HG03064 (cell line): ENCODE measurements around the gene ANKRD55.
"Not testable (repeated sequence)": the region's sequence is repeated elsewhere in the genome, so short reads cannot be mapped to it uniquely, and the experiment has no call there.

ENCODE experiments used
- ATAC-seq: cut with Tn5 transposase; IDR thresholded peaks from one replicate; pipeline ENCODE4 v1.9.1; 2021; ENCODE audit warnings: low read depth; ENCODE audit not compliant: unreplicated experiment

ANKRD55 gene

DNA sequence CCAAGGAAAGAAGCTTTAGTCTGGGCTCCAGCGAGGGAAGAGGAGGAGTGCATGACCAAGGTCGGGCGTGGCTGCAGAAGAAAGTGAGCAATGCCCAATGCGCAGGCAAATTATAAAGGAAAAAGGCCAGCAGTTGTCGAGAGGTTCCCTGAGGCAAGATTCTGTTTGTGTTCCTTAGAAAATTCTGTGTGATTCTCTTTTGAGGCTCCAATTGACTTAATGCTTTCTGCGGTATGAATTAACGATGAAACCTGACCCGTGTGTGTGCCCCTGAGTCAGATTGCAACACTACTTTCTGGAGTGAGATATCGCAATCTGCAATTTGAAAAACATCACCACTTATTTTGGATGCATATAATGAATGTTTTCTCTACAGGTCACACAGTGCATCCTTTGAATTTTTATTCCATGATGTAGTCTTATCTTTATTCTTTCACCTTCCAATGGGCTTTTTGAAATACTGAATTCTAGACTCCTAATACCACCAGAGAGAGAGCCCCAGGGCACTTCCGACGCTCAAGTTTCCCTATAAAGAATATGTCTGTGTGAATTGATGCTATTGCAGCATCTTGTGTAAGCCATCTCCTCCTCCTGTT lies 120.5 kb downstream of the ANKRD55 start:
- ATAC-seq = no peak

DNA sequence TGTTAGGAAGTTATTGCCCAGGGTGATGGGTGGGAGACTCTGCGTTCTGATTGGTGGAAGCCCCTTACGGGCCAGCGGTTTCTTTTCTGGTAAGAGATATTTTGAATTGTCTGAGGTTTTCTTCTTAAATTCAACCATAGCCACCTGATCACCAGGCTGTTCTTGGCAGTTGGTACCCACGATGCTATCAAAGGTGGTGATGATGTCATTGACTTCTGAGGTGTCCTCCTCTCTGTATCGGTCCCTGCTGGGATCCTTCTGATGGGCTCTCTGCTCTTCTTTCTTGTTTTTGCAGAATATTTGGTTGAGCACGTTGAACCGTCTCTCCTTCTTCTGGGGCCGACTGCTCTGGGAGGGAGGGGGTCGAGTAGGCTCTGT lies 121.7 kb downstream of the ANKRD55 start:
- no peak for ATAC-seq

DNA sequence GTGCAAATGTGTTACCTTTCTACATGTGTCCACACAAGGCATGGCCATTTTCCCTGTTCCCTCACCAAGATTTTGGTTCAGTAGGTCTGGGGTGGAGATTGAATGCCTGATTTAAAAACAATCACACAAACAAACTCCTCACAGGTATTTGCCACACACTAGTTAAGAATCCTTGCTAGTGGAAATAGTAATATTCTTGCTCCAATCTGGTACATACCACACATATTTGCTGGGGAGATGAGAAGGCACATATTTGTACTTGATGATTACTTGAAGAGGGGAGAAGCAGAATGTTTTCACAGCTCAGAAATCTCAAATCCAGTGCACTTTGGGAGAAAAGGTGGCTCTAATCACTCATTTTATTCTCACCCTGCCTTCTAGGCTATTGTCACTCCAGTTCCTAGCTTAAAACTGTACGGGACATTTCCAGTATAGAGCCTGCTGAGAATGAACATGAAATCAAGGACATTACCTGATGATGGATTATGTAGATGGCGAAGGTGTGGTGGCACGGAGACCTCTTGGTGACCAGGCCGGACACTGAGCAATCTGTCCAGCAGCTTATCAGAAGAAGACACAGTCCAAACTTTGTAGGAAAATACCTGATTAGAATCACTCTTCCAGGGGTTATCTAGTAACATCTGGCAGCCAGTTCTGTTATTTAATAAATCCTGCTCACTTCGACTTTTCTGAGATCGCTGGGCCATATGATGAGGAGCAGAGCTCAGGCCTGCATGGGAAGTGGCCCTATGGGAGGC lies 122.3 kb downstream of the ANKRD55 start:
- no peak for ATAC-seq

GRCh38 chr5:56108246-56108645 lies 124.9 kb downstream of the ANKRD55 start:
- ATAC-seq = no peak

GRCh38 chr5:56106837-56107236 lies 126.3 kb downstream of the ANKRD55 start:
- no peak for ATAC-seq

- ATAC-seq = no peak
Measured at GRCh38 chr5:56105511-56106291, 127.4 kb downstream of the ANKRD55 start.

GRCh38 chr5:56102889-56103288 lies 130.2 kb downstream of the ANKRD55 start:
- ATAC-seq = no peak

GRCh38 chr5:56102207-56102606 lies 130.9 kb downstream of the ANKRD55 start:
- ATAC-seq = not testable (repeated sequence)

DNA sequence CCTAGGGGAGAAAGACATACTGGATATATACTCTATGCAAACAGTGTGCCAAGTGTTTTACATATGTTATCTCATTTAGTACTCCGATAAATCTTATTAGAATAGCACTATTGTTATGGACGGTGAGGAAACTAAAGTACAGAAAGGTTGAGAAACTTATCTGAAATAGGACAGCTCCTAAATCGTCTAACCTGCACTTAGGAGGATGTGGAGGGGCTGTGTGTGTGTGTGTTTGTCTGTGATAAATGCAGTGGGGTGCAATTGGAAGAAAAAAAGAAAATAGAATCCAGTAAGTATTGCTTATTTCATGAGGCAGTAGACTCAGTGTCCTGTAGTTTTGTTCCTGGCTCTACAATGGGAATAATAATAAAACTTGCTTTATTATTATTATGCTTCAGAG lies 131.9 kb downstream of the ANKRD55 start:
- no peak for ATAC-seq

- no peak for ATAC-seq
Measured at GRCh38 chr5:56100439-56101176, 132.5 kb downstream of the ANKRD55 start.

DNA sequence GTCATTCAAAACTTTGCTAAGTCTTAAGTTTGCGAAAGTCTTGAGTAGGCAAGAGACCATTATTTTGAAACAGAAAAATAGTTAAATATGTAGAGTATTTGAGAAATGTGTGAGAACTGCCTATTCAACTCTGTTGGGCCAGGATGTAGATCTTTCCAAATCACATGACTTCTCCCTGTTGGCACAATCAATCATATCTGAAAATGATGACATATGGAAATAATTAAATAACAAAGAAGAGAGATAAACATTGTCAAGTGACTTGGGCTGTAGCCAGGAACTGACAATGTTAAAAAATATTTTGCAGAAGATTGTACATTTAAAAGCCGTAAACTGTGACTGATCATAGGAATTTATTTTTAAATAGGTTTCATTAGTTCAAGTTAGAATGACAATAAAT lies 133.8 kb downstream of the ANKRD55 start:
- ATAC-seq = no peak

DNA sequence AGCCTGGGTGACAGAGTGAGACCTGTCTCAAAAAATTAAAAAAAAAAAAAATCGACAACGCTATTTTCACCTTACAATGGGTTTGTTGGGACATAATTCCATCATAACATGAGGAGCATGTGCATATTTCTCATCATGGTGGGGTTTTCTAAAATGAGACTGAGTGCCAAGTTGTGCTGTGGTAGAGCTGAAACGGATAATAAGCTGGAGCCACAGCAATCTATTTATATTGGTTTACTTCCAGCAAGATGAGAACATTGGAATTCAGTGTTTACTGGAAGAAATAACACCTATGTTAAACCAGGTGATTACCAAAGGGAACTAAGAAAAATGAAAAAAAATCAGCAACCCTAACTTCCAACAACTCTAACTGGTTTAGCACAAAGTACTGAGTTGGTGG lies 136.1 kb downstream of the ANKRD55 start:
- ATAC-seq = no peak

GRCh38 chr5:56095579-56096102 lies 137.5 kb downstream of the ANKRD55 start:
- ATAC-seq = peak; percentile 77

- ATAC-seq = peak; percentile 10
Measured at GRCh38 chr5:56094579-56095361, 138.4 kb downstream of the ANKRD55 start.

DNA sequence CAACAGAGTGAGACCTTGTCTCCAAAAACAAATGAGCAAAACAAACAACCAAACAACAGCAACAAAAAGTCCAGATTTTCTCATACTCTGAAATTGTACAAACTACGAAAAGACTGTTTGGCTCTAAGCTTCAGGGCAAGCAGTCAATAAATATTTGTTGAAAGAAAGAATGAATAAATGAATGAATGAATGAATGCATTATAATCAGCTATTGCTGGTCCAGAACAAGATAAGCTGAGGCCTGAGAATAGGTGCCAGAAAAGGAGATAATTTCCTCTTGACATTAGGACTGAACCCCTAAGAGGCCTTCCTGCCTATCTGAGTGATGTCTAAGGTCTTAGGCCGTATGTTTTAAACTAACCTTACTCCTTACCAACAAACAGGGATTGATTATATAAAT lies 139.2 kb downstream of the ANKRD55 start:
- ATAC-seq = no peak

DNA sequence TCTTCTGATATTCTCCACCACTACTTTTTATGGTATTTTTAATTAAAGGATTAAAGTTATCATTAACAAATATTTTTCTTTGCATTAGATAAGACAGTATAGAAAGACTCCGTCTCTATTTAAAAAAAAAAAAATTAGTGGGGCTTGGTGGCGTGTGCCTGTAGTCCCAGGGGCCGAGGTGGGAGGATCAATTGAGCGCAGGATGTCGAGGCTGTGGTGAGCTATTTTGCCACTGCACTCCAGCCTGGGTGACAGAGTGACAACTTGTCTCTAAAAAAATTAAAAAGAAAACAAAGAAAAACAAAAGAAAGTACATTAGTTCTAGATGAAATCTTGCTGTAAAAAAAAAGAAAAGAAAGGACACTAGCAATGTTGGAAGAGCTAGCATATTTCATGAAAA lies 141.0 kb downstream of the ANKRD55 start:
- no peak for ATAC-seq

GRCh38 chr5:56091664-56092063 lies 141.5 kb downstream of the ANKRD55 start:
- ATAC-seq = no peak

- ATAC-seq = no peak
Measured at GRCh38 chr5:56090793-56091460, 142.2 kb downstream of the ANKRD55 start.
